NK-92 treated with Interleukin-12 subunit alpha and Interleukin-12 subunit beta, amount 100 ng/mL, for 24 hours (cell line): ENCODE measurements around the gene DTNBP1.
A peak's percentile ranks its signal among the peaks of the same experiment; 100 is the strongest.

ENCODE experiments used
- DNase-seq: peaks from one replicate; lab custom pipeline; 2025; lab: John Stamatoyannopoulos, UW

DTNBP1 gene

DNA sequence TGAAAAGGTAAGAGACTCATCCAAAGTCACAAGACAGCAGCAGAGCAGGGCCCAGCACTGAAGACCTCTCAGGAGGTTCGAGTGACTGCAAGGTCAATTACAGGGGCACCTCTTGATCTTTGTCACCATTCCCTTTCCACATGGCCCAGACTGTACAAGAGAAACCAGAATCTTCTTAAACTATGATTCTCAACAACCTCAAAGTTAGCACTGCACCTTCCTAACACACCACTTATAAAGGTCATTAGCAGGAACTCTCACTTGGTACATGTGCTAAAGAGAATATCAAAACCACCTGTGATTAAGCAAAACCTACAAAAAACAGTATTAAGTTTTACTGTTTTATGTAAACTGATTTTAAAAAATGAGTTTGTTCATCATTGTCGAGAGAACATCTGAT is 70.2 kb downstream of the DTNBP1 start:
- no peak for DNase-seq

DNA sequence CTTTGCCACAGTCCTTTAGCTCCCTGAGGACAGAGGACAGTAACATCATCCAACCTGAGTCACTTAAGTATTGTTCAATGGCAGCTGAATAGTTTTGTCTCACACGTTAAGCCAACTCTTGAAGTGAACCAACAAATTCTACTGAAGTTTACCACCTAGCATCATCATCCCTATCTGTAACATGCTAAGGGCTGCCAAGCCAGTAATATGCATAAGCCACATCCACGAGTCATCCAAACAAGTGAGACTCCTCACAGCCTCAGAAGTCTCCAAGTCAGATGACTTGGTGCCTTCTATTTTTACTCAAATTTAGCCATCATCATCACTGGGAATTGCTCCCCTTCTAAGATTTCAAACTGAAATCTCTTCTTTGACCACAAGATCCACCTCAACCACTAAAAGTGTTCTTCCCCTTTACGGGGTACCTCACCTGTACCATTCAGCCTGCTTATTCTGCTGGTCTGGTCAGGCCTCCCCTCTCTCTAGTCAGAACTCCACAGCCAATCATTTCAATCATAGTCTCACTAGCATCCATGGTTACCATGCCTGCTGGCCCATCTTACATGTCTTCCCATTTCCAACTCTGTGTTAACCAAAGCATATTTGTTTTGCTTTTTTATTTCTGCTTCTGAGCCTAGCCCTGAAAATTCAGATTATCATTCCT is 73.7 kb downstream of the DTNBP1 start:
- peak; percentile 23 for DNase-seq

- no peak for DNase-seq
These were observed 76.3 kb downstream of the DTNBP1 start for GRCh38 chr6:15586503-15586902.

DNA sequence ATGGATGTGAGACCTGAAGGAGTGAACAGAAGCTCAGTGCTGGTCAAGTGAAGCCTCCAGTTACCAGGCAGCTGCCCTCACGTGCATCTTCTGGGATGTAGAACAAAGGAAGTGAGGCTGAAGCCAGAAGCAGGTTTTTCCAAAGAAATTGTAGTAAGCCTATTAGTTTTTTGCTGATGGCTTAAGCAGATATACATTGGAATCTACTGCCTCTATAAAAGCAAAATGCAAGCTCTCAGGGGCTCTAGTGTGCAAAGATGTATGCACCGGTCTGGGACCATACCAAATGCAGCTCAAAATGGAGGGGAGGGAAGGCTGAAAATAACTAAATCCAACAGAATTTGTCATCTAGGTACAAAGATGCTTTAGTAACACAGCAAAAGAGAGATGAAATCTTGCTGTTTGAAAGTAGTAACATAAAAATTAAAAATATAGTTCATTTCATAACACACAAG is 77.0 kb downstream of the DTNBP1 start:
- no peak for DNase-seq

DNA sequence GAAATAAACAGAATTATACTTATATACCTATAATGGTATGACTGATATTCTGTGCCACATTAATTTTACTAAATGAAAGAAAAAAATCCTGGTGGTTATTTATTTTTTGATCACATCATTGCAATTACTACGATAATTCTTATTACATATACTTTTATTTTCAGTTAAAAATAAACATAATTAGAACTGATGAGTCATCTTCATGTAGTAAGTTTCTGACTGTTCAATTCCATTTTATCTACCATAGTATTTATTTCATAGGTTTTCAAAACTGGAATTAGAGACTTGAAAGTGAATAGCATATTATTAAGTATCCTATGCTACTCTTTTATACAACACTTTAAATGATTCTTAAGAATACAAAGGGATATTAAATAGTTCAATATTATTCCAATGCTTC is 80.3 kb downstream of the DTNBP1 start:
- DNase-seq = no peak

DNA sequence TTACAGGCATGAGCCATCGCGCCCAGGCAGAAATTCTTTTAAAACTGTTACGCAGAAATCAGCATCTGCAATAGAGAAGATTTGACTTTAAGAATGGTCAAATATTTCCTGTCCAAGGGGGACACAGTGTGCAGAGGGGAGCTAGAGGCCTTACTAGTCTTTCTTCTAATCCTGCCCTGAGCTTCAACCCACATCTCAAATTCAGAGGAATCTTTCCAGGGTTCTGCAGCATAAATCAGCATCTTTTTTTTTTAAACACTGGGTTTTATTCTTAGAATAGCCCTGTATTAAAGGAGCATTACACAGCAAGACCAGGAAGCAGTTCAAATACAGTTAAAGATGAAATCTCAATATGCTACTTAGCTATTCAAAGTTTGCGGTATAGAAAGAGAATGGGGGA is 81.1 kb downstream of the DTNBP1 start:
- no peak for DNase-seq

DNA sequence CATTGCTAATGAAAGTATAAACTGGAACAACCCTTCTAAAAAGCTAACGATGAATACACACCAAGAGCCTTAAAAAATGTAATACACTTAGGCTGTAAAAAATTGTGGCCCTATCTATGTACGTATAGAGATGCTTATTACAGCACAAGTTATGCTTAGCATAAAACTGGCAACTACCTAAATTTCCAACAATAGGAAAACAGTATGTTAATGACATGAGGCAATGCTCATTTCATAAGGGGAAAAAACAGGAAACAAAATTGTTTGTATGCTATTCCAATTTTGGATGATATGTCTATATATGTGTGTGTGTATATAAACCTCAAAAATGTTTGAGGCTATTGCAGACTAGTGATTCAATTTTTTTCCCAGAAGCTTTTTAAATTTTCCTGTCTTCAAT is 82.5 kb downstream of the DTNBP1 start:
- DNase-seq = no peak

- DNase-seq = no peak
These were observed 84.0 kb downstream of the DTNBP1 start for GRCh38 chr6:15578716-15579391.

DNA sequence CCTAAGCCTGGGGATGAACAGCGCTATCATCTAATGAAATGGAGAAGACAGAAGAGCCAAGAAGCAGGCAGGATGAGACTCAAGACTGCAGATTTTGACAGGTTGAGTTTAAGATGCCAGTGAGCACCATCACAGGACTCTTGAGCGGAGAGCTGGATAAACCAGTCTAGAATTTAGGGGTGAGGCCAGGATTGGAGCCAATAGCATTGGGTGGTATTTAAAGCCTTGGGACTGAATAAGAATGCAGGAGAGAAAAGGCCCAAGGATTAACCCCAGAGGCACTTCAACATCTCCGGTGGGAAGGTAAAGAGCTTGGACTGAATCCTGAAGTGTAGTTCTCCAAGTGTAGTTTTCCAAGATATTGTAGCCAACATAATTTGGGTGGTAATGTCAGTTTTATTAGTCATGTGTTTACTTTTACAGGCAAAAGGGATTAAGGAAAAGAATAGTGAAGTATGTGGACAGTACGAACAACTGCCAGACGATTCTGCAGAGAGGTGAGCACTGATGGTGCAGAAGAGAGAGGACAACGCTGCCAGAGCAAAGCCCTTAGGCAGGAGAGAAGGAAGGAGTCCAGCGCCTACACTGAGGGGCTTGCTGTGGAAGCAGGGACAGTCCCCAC is 85.2 kb downstream of the DTNBP1 start:
- no peak for DNase-seq

DNA sequence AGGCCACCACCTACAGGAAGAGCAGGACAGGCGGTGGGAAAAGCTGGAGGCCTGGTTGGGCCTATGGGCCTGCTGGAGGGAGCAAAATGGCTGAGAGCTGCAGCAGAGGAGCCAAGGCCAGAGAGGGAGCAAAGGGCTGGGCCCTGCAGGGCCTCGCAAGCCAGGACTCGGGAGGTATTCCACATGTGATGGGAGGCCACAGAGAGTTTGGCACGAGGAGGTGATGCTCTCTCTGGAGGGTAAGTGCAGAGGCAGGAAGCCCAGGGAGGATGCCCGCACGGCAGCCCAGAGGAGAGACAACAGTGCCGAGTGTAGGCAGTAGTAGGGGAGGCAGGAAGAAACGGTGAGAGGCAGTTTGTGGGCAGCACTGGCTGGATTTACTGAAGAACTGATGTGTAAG is 85.7 kb downstream of the DTNBP1 start:
- no peak for DNase-seq

GRCh38 chr6:15575357-15576033 is 87.3 kb downstream of the DTNBP1 start:
- DNase-seq = no peak

DNA sequence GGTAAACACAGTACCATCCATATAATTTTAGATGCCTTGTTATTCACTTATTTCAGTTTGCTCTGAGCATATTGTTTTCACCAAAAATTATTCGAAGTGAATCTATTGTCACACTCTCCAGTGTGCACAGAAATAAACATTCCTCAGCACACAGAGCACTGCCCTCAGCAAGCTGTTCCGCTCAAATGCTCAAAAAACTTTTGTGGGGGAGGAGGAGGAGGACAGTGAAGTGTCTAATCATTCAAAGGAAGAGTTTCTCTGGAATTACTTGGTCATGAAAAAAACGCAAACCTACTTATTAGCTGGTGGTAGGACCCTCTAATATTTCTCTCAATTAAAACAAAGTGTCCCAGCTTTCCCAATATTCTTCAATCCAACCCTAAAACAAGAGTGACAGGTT is 88.3 kb downstream of the DTNBP1 start:
- DNase-seq = no peak

DNA sequence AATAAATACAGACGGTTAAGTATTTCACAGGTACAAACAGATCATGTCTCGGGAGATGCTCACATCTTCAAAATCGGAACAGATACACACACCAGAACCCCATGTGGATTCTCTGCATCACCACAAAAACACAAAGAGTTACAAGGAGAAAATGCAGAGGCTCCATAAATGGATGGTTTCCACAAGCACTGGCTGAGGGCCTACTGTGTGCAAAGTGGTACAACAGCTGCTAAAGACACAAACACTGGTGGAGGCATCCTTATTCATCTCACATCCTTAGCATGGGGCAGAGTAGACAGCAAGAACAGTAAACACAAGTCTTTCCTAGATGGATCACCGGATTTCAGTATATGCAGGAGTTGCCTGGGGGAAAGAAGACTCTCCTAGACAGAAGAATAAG is 88.8 kb downstream of the DTNBP1 start:
- no peak for DNase-seq

DNA sequence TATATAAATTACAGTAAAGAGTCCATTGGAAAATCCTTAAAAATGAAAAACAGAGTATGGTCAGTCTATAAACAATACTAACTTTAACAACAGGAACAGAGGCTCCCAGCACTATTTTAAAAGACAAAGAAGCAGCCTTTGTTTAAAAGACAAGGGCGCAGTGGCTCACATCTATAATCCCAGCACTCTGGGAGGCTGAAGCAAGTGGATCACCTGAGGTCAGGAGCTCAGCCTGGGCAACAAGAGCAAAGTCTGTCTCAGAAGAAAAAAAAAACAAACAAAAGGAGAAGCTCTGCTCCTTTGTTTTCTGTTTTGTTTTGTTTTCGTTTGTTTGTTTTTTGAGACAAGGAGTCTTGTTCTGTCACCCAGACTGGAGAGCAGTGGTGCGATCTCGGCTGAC is 89.4 kb downstream of the DTNBP1 start:
- no peak for DNase-seq

DNA sequence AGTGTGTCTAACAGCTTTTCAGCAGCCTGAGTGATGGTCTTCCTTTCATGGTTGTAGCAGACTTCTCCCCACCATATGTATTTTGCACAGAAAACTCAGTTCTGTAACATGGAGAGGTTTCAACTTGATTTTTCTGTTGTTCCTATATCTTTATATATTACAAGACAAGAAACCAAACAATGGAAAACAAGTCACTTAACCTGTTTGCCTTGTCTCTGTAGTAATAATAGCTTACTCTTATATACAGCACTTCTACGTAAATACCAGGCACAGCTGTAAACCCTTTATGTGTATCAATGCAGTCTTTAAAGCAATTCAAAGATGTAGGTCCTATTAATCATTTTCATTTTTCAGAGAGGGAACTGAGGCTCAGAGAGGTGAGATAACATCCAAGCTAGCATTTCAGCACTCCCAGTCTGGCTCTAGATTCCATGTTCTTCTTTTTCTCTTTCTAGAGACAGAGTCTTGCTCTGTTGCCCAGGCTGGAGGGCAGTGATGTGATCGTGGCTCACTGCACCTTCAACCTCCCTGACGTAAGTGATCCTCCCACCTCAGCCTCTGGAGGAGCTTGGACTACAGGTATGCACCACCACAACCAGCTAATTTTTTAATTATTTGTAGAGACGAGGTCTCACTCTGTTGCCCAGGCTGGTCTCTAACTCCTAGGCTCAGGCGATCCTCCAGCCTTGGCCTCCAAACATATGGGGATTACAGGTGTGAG is 90.4 kb downstream of the DTNBP1 start:
- DNase-seq = no peak

DNA sequence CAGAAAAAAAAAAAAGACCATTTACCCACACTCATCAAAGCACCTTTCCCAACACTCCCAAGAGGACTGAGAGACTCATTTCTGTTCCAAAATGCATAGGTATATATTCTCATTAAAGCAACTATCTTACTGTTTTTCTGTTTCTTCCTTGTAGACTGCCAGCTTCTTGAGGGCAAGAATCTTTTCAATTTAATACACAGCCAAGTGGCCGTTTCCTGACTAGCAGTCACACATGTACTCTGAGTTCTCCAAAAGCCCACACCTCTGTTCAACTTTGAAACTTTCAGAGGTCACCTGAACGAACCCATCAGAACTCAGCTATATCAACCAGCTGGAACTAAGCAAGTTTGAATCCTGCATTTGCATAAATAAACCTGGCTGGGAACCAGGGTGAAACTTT is 92.7 kb downstream of the DTNBP1 start:
- DNase-seq = no peak

GRCh38 chr6:15569035-15569995 is 93.5 kb downstream of the DTNBP1 start:
- no peak for DNase-seq

DNA sequence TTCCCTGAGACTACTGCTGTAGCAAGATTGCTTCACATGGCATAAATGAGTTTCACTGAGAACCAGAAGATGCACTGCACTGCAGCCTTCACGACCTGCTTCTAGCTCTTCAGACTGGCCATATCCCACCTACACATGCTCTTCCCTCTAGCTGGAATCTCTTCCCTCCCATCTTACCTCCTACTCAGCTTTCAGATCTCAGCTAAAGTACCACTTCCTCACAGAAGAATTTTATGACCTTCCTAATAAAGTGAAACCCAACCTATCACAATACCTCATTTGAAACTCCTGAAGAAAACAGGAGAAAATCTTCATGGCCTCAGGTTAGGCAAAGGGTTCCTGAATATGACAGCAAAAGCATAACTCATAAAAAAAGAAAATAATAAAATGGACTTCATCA is 99.9 kb downstream of the DTNBP1 start:
- no peak for DNase-seq

- DNase-seq = no peak
These were observed 101.2 kb downstream of the DTNBP1 start for GRCh38 chr6:15561447-15562199.

DNA sequence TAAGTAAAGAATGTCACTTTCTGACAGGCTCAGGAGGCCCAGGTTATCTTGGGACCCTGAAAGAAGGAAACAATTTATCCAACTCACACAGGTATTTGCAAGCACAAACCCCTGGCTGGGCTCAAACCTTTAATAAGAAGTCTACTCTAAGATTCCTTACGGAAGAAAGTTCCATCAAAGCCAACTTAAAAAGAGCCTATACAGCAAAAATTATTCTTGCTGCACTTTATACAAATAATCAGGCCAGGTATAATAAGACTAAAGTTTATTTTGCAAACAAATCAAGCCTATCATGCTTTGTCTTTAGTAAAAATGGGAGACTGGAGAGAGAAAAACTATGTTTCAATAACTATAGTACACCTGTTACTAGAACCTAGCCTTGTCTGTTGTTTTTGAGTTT is 102.1 kb downstream of the DTNBP1 start:
- no peak for DNase-seq
